PC-3 (cell line): Measurements from ENCODE around the gene FOXK1. TPM values are rescaled to one million over a fixed set of nuclear protein-coding genes. Genes with fewer than 3 reads are reported as not detected.

Experiments
- ATAC-seq: fragments of 200-7000 bp; cut with Tn5 transposase; 2 replicates; pipeline ENCODE4 v1.9.1; 2020; ENCODE audit warnings: mild to moderate bottlenecking, moderate library complexity
- BruUV-seq: library from RNA; stranded (reverse); fragments of 400-500 nt; replicated peaks from 2 replicates; lab custom pipeline; 2021; lab: Mats Ljungman, UMichigan
- CTCF ChIA-PET: fragments of 300-600 bp; sonication (Branson Sonifier 250); formaldehyde crosslinking; loops from one replicate; lab custom pipeline; 2022; ENCODE audit warnings: antibody characterized with exemption; lab: Charles Lee
- POLR2A ChIA-PET: fragments of 300-600 bp; sonication (Branson Sonifier 250); formaldehyde crosslinking; loops from one replicate; lab custom pipeline; 2022; ENCODE audit warnings: antibody characterized with exemption; ENCODE audit not compliant: unreplicated experiment; lab: Charles Lee
- DNase-seq: peaks from one replicate; pipeline ENCODE4 v3.0.0-alpha.2; 2015
- H2AFZ ChIP-seq: fragments of 300-600 bp; sonication (generic); 2 replicates; pipeline ENCODE4 v1.6.0; 2016; ENCODE audit warnings: antibody characterized with exemption, low read length
- H3F3A ChIP-seq: fragments of 300-600 bp; sonication (generic); one replicate; pipeline ENCODE4 v1.6.0; 2017; ENCODE audit warnings: antibody characterized with exemption, low read length, control low read depth, mild to moderate bottlenecking; ENCODE audit not compliant: unreplicated experiment
- H3K27ac ChIP-seq: fragments of 300-600 bp; sonication (generic); 2 replicates; pipeline ENCODE4 v1.5.1; 2016; ENCODE audit warnings: mild to moderate bottlenecking, low read length
- H3K27me3 ChIP-seq: fragments of 300-600 bp; sonication (generic); 2 replicates; pipeline ENCODE4 v1.6.1; 2016; ENCODE audit warnings: low read length, mixed read lengths
- H3K36me3 ChIP-seq: fragments of 300-600 bp; sonication (generic); 2 replicates; pipeline ENCODE4 v1.6.1; 2016; ENCODE audit warnings: low read depth, mixed run types, low read length, mixed read lengths
- H3K4me1 ChIP-seq: fragments of 300-600 bp; sonication (generic); 2 replicates; pipeline ENCODE4 v1.5.1; 2016; ENCODE audit warnings: low read length; ENCODE audit not compliant: insufficient read depth
- H3K4me2 ChIP-seq: fragments of 300-600 bp; sonication (generic); 2 replicates; pipeline ENCODE4 v1.6.0; 2016; ENCODE audit warnings: low read length
- H3K4me3 ChIP-seq: fragments of 300-600 bp; sonication (generic); 2 replicates; pipeline ENCODE4 v1.5.1; 2016; ENCODE audit warnings: mild to moderate bottlenecking, low read length, mixed read lengths
- H3K79me2 ChIP-seq: fragments of 300-600 bp; sonication (generic); 2 replicates; pipeline ENCODE4 v1.6.1; 2017; ENCODE audit warnings: low read length, mixed read lengths
- H3K9ac ChIP-seq: fragments of 300-600 bp; sonication (generic); 2 replicates; pipeline ENCODE4 v1.6.0; 2016; ENCODE audit warnings: mild to moderate bottlenecking, low read length
- H3K9me2 ChIP-seq: fragments of 300-600 bp; sonication (generic); replicated peaks from 2 replicates; pipeline ENCODE4 v1.6.1; 2016; ENCODE audit warnings: mixed run types, low read length, mixed read lengths
- H3K9me3 ChIP-seq: fragments of 300-600 bp; sonication (generic); 2 replicates; pipeline ENCODE4 v1.6.1; 2016; ENCODE audit warnings: low read length, mixed read lengths
- H4K20me1 ChIP-seq: fragments of 300-600 bp; sonication (generic); 2 replicates; pipeline ENCODE4 v1.6.1; 2016; ENCODE audit warnings: low read length, mixed read lengths
- EZH2 ChIP-seq: fragments of 300-600 bp; sonication (generic); IDR thresholded peaks from one replicate; pipeline ENCODE4 v1.6.1; 2017; ENCODE audit warnings: antibody characterized with exemption, mild to moderate bottlenecking, low read length; ENCODE audit not compliant: unreplicated experiment
- EZH2phosphoT487 ChIP-seq: fragments of 300-600 bp; sonication (generic); IDR thresholded peaks from 2 replicates; pipeline ENCODE4 v1.6.1; 2018; ENCODE audit warnings: mild to moderate bottlenecking, antibody characterized with exemption, low read length, borderline replicate concordance
- intact Hi-C: fragments of 100-400 bp; cut with micrococcal nuclease; formaldehyde crosslinking; loops from 2 replicates; pipeline ENCODE4 v1.9.0; 2023
- total RNA-seq: library from RNA; depleted of rRNA; stranded (reverse); fragments of >200 nt; gene quantifications from 2 replicates; pipeline ENCODE4 v1.2.3, GENCODE V29; 2014
- TF ChIP-seq, protein P1 (sequence below): fragments of 300-600 bp; sonication (generic); conservative IDR thresholded peaks from 2 replicates; pipeline ENCODE4 v1.5.1; 2017; ENCODE audit warnings: antibody characterized with exemption, low read depth, mild to moderate bottlenecking, low read length

The FOXK1 gene
- total RNA-seq, 1 experiment from 2014 or later, result 13.2 TPM

GRCh38 chr7:4702961-4703512 is 20.9 kb downstream of the FOXK1 start:
- POLR2A ChIA-PET, result no interaction called here

GRCh38 chr7:4703532-4703931 is 21.4 kb downstream of the FOXK1 start:
- intact Hi-C loops, result no loop called here
- no TSS peak for BruUV-seq
- TF ChIP-seq EZH2phosphoT487 (no peak), EZH2 (no peak)
- TF ChIP-seq, protein P1, sequence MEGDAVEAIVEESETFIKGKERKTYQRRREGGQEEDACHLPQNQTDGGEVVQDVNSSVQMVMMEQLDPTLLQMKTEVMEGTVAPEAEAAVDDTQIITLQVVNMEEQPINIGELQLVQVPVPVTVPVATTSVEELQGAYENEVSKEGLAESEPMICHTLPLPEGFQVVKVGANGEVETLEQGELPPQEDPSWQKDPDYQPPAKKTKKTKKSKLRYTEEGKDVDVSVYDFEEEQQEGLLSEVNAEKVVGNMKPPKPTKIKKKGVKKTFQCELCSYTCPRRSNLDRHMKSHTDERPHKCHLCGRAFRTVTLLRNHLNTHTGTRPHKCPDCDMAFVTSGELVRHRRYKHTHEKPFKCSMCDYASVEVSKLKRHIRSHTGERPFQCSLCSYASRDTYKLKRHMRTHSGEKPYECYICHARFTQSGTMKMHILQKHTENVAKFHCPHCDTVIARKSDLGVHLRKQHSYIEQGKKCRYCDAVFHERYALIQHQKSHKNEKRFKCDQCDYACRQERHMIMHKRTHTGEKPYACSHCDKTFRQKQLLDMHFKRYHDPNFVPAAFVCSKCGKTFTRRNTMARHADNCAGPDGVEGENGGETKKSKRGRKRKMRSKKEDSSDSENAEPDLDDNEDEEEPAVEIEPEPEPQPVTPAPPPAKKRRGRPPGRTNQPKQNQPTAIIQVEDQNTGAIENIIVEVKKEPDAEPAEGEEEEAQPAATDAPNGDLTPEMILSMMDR, result no peak

More at GRCh38 chr7:4702961-4703512, 20.9 kb downstream of the FOXK1 start:
- BruUV-seq, result no TSS peak
- H3K4me3 ChIP-seq, result no peak overlapping the region
- H3K9ac ChIP-seq, result no peak overlapping the region
- no peak overlapping the region for H2AFZ ChIP-seq
- H3K27me3 ChIP-seq, result no peaks in the 10 kb centered on the region
- H3K9me2 ChIP-seq, result no peaks in the 10 kb centered on the region
- CTCF ChIA-PET, result no interaction called here
- H4K20me1 ChIP-seq, result peaks cover 9% of the 10 kb centered on the region; the same call in 1 of the 2 replicates
- H3K9me3 ChIP-seq, result no peaks in the 10 kb centered on the region
- intact Hi-C loops, result no loop called here
- H3K4me1 ChIP-seq, result no peaks in the 10 kb centered on the region
- no peak for DNase-seq
- H3K4me2 ChIP-seq, result no peak overlapping the region
- peaks cover 74% of the 10 kb centered on the region for H3K79me2 ChIP-seq
- no peak overlapping the region for H3K27ac ChIP-seq
- ATAC-seq, result no peak
- no peak for TF ChIP-seq EZH2phosphoT487
- no peaks in the 10 kb centered on the region for H3F3A ChIP-seq
- H3K36me3 ChIP-seq, result no peaks in the 10 kb centered on the region

DNA sequence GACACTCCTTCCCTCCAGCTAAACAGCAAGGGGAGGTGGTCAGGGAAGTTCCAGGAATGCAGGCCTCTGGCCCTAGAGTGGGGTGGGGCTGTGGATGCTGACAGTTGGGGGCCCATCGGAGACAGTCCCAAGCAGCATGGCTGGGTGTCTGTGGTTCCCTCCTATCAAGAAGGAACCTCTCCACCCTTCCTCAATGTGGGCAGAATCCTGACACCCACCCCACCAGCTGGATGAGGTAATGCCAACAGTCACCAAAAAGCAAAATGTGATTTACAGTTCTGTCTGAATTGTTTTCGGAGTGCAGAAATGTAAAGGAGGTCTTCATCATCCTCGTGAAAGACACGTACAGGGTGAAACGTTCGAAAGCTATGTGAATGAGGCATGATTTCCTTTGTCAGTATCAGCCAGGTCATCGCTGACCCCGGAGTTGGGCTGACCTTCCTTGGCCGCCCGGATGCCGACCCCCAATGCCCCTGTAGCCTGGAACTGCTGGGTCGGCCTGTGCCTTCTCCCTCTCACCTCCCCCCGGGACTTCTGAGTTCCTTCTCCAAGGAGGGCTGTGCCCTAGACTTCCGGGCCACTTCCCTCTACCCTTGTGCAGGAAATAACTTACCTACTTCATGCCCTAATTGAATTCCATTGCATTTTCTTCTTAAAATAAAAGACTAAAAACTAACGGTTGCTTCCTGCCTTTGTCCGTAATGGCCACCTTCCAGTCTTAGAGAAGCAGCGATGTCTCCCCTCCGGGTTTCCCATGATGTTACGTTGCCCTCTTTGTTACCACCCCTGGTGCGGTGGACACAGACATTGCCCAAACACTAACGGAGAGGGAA is 24.5 kb downstream of the FOXK1 start:
- POLR2A ChIA-PET, result no interaction called here
- CTCF ChIA-PET, result no interaction called here

More at GRCh38 chr7:4703532-4703931, 21.4 kb downstream of the FOXK1 start:
- Histone ChIP-seq H3K9me3 (no peaks in the 10 kb centered on the region), H3K27me3 (no peaks in the 10 kb centered on the region), H3F3A (no peaks in the 10 kb centered on the region), H4K20me1 (peaks cover 9% of the 10 kb centered on the region; the same call in 1 of the 2 replicates), H2AFZ (no peak overlapping the region), H3K4me3 (no peak overlapping the region), H3K4me1 (no peaks in the 10 kb centered on the region), H3K27ac (no peak overlapping the region), H3K79me2 (peaks cover 71% of the 10 kb centered on the region), H3K9me2 (no peaks in the 10 kb centered on the region), H3K36me3 (no peaks in the 10 kb centered on the region), H3K4me2 (no peak overlapping the region), H3K9ac (no peak overlapping the region)
- no peak for DNase-seq
- CTCF ChIA-PET, result no interaction called here
- no peak for ATAC-seq
- POLR2A ChIA-PET, result no interaction called here

More for the DNA sequence above, 24.5 kb downstream of the FOXK1 start:
- no TSS peak for BruUV-seq
- no peak overlapping the region for H3K27ac ChIP-seq
- H3K27me3 ChIP-seq, result no peaks in the 10 kb centered on the region
- H3K4me2 ChIP-seq, result no peak overlapping the region
- no peak overlapping the region for H3K9ac ChIP-seq
- no peak for TF ChIP-seq EZH2
- H3K9me2 ChIP-seq, result no peaks in the 10 kb centered on the region
- no peaks in the 10 kb centered on the region for H3F3A ChIP-seq
- H3K4me1 ChIP-seq, result no peaks in the 10 kb centered on the region
- DNase-seq, result no peak
- intact Hi-C loops, result no loop called here
- peaks cover 7% of the 10 kb centered on the region; the same call in 1 of the 2 replicates for H4K20me1 ChIP-seq
- no peak overlapping the region for H2AFZ ChIP-seq
- no peaks in the 10 kb centered on the region for H3K36me3 ChIP-seq
- H3K9me3 ChIP-seq, result no peaks in the 10 kb centered on the region
- H3K79me2 ChIP-seq, result peaks cover 66% of the 10 kb centered on the region
- ATAC-seq, result no peak
- H3K4me3 ChIP-seq, result no peak overlapping the region
